ENCODE measurements around the gene METRN. TPM values are rescaled to one million over a fixed set of nuclear protein-coding genes. Genes with fewer than 3 reads are reported as not detected.

The METRN gene
- polyA plus RNA-seq, 6 donors from 2014 or later: 4.0 to 10.2 (median 6.2) TPM; not detected in 1

GRCh38 chr16:704047-704446, 10.9 kb upstream of the METRN start:
- Mint-ChIP-seq H3K4me3 (no peak overlapping the region), H3K27ac (no peak overlapping the region), H3K27me3 (peaks cover 27 to 69% (median 34%) of the 10 kb centered on the region in 3 donors), H3K4me1 (peaks cover 4 to 7% (median 7%) of the 10 kb centered on the region in 3 donors), H3K9me3 (peaks cover 0 to 2% (median 0%) of the 10 kb centered on the region in 7 donors), H3K36me3 (no peaks in the 10 kb centered on the region)
- DNase-seq (no peak), ATAC-seq (ENCODE audit: low read depth in 2 of 2) (no peak)

- H3K4me1 Mint-ChIP-seq: peaks cover 4 to 7% (median 7%) of the 10 kb centered on the region in 3 donors
- peak overlapping the region in 2 of 8 donors; percentile 33 to 42 for H3K4me3 Mint-ChIP-seq
- no peak overlapping the region for H3K27ac Mint-ChIP-seq
- peaks cover 33 to 77% (median 40%) of the 10 kb centered on the region in 3 donors for H3K27me3 Mint-ChIP-seq
- H3K36me3 Mint-ChIP-seq: no peaks in the 10 kb centered on the region
- peaks cover 0 to 2% (median 0%) of the 10 kb centered on the region in 7 donors for H3K9me3 Mint-ChIP-seq
- ATAC-seq (ENCODE audit: low read depth in 2 of 2) (no peak), DNase-seq (no peak)
Observed at GRCh38 chr16:704552-705380, 10.2 kb upstream of the METRN start.

GRCh38 chr16:705431-706188, 9.3 kb upstream of the METRN start, which contains the start of gene FBXL16:
FBXL16 (minus strand) TSS chr16:705801; CDS start chr16:697405, 8,396 bp downstream.
- Mint-ChIP-seq H3K36me3 (no peaks in the 10 kb centered on the region), H3K27ac (peak within 1 kb of the TSS in 1 of 6 donors; percentile 36), H3K4me1 (peaks cover 4 to 7% (median 7%) of the 10 kb centered on the region in 3 donors), H3K4me3 (peak within 1 kb of the TSS in 3 of 8 donors; percentile 35 to 60 (median 57)), H3K27me3 (peaks cover 33 to 80% (median 40%) of the 10 kb centered on the region in 3 donors), H3K9me3 (peaks cover 0 to 2% (median 0%) of the 10 kb centered on the region in 7 donors)
- DNase-seq (no peak), ATAC-seq (ENCODE audit: low read depth in 2 of 2) (peak in 1 of 2 donors; percentile 14)

- ATAC-seq (ENCODE audit: low read depth in 2 of 2) (no peak), DNase-seq (no peak)
- no peaks in the 10 kb centered on the region for H3K36me3 Mint-ChIP-seq
- peak overlapping the region in 1 of 6 donors; percentile 36 for H3K27ac Mint-ChIP-seq
- peak overlapping the region in 3 of 8 donors; percentile 35 to 60 (median 57) for H3K4me3 Mint-ChIP-seq
- H3K27me3 Mint-ChIP-seq: peaks cover 33 to 83% (median 40%) of the 10 kb centered on the region in 3 donors
- peaks cover 0 to 2% (median 0%) of the 10 kb centered on the region in 7 donors for H3K9me3 Mint-ChIP-seq
- H3K4me1 Mint-ChIP-seq: peaks cover 4 to 9% (median 7%) of the 10 kb centered on the region in 3 donors
Observed at GRCh38 chr16:706189-707061, 8.5 kb upstream of the METRN start.

- DNase-seq: no peak
- Mint-ChIP-seq H3K4me3 (no peak overlapping the region), H3K36me3 (no peaks in the 10 kb centered on the region), H3K4me1 (peaks cover 3 to 9% (median 7%) of the 10 kb centered on the region in 3 donors), H3K9me3 (peaks cover 0 to 2% (median 0%) of the 10 kb centered on the region in 7 donors), H3K27me3 (peaks cover 33 to 78% (median 37%) of the 10 kb centered on the region in 3 donors), H3K27ac (no peak overlapping the region)
- ATAC-seq (ENCODE audit: low read depth in 2 of 2): no peak
Observed at GRCh38 chr16:707062-707538, 7.8 kb upstream of the METRN start.

- ATAC-seq (ENCODE audit: low read depth in 2 of 2): no peak
- no peaks in the 10 kb centered on the region for H3K36me3 Mint-ChIP-seq
- peak overlapping the region in 1 of 6 donors; percentile 73 for H3K27ac Mint-ChIP-seq
- peak overlapping the region in 2 of 8 donors; percentile 51 to 65 for H3K4me3 Mint-ChIP-seq
- peaks cover 28 to 74% (median 30%) of the 10 kb centered on the region in 3 donors for H3K27me3 Mint-ChIP-seq
- no peak for DNase-seq
- peaks cover 3 to 13% (median 7%) of the 10 kb centered on the region in 3 donors for H3K4me1 Mint-ChIP-seq
- H3K9me3 Mint-ChIP-seq: no peaks in the 10 kb centered on the region
Observed at GRCh38 chr16:708019-708418, 6.9 kb upstream of the METRN start.

- Mint-ChIP-seq H3K4me1 (peaks cover 3 to 13% (median 7%) of the 10 kb centered on the region in 3 donors), H3K27me3 (peaks cover 24 to 69% (median 29%) of the 10 kb centered on the region in 3 donors), H3K4me3 (no peak overlapping the region), H3K9me3 (no peaks in the 10 kb centered on the region), H3K36me3 (no peaks in the 10 kb centered on the region), H3K27ac (no peak overlapping the region)
- DNase-seq: no peak
- no peak for ATAC-seq (ENCODE audit: low read depth in 2 of 2)
Observed at GRCh38 chr16:708959-709358, 6.0 kb upstream of the METRN start.

- Mint-ChIP-seq H3K9me3 (no peaks in the 10 kb centered on the region), H3K27me3 (peaks cover 24 to 68% (median 31%) of the 10 kb centered on the region in 3 donors), H3K4me3 (no peak overlapping the region), H3K36me3 (no peaks in the 10 kb centered on the region), H3K4me1 (peaks cover 3 to 13% (median 7%) of the 10 kb centered on the region in 3 donors), H3K27ac (no peak overlapping the region)
- ATAC-seq (ENCODE audit: low read depth in 2 of 2) (no peak), DNase-seq (no peak)
Observed at GRCh38 chr16:709566-710499, 5.1 kb upstream of the METRN start.

- Mint-ChIP-seq H3K27ac (no peak overlapping the region), H3K36me3 (no peaks in the 10 kb centered on the region), H3K9me3 (no peaks in the 10 kb centered on the region), H3K27me3 (peaks cover 24 to 68% (median 31%) of the 10 kb centered on the region in 3 donors), H3K4me3 (no peak overlapping the region), H3K4me1 (peaks cover 3 to 13% (median 7%) of the 10 kb centered on the region in 3 donors)
- DNase-seq (no peak), ATAC-seq (ENCODE audit: low read depth in 2 of 2) (no peak)
Observed at GRCh38 chr16:710500-711075, 4.3 kb upstream of the METRN start.

- Mint-ChIP-seq H3K9me3 (no peaks in the 10 kb centered on the region), H3K27ac (peak overlapping the region in 1 of 6 donors; percentile 42), H3K4me3 (no peak overlapping the region), H3K4me1 (peaks cover 3 to 13% (median 7%) of the 10 kb centered on the region in 3 donors), H3K36me3 (no peaks in the 10 kb centered on the region), H3K27me3 (peaks cover 24 to 68% (median 31%) of the 10 kb centered on the region in 3 donors)
- no peak for DNase-seq
- no peak for ATAC-seq (ENCODE audit: low read depth in 2 of 2)
Observed at GRCh38 chr16:711084-711483, 3.8 kb upstream of the METRN start.

- Mint-ChIP-seq H3K4me3 (no peak overlapping the region), H3K27ac (no peak overlapping the region), H3K36me3 (no peaks in the 10 kb centered on the region), H3K9me3 (no peaks in the 10 kb centered on the region), H3K27me3 (peaks cover 24 to 68% (median 28%) of the 10 kb centered on the region in 3 donors), H3K4me1 (peaks cover 3 to 8% (median 6%) of the 10 kb centered on the region in 3 donors)
- ATAC-seq (ENCODE audit: low read depth in 2 of 2) (peak; percentile 67 to 68), DNase-seq (peak; percentile 79)
Observed at GRCh38 chr16:711548-712320, 3.2 kb upstream of the METRN start.

Measured in naive B cell (primary cell).